Activated CD8-positive, alpha-beta memory T cell treated with anti-CD3 and anti-CD28 coated beads for 48 hours (primary cell): Measurements from ENCODE around the gene TBCK.

Experiments used
- DNase-seq, 3 experiments: peaks; one replicate each; pipeline ENCODE4 v3.0.0-alpha.2; 2020; ENCODE audit warnings: low read depth in 2 of 3, low spot score in 2 of 3

The TBCK gene

GRCh38 chr4:106049490-106049889, 266.5 kb downstream of the TBCK start:
- no peak for DNase-seq

GRCh38 chr4:106048250-106048971, 267.6 kb downstream of the TBCK start:
- DNase-seq: no peak

GRCh38 chr4:106046083-106046482, 269.9 kb downstream of the TBCK start:
- no peak for DNase-seq

- no peak for DNase-seq
These were observed 274.6 kb downstream of the TBCK start for GRCh38 chr4:106041294-106042002.

GRCh38 chr4:106039796-106040195, 276.2 kb downstream of the TBCK start:
- DNase-seq: no peak

- DNase-seq: no peak
These were observed 277.1 kb downstream of the TBCK start for GRCh38 chr4:106038908-106039307.

- no peak for DNase-seq
These were observed 278.0 kb downstream of the TBCK start for GRCh38 chr4:106038012-106038411.

GRCh38 chr4:106036848-106037247, 279.2 kb downstream of the TBCK start:
- DNase-seq: no peak

- DNase-seq: no peak
These were observed 279.7 kb downstream of the TBCK start for GRCh38 chr4:106036334-106036733.

GRCh38 chr4:106035204-106035603, 280.8 kb downstream of the TBCK start:
- no peak for DNase-seq

GRCh38 chr4:106034751-106035150, 281.3 kb downstream of the TBCK start:
- no peak for DNase-seq

- DNase-seq: no peak
These were observed 281.8 kb downstream of the TBCK start for GRCh38 chr4:106034220-106034619.

GRCh38 chr4:106033469-106033868, 282.5 kb downstream of the TBCK start:
- DNase-seq: no peak

GRCh38 chr4:106032851-106033286, 283.1 kb downstream of the TBCK start:
- no peak for DNase-seq

GRCh38 chr4:106022454-106022853, 293.6 kb downstream of the TBCK start:
- no peak for DNase-seq

- no peak for DNase-seq
These were observed 294.1 kb downstream of the TBCK start for GRCh38 chr4:106021737-106022410.

GRCh38 chr4:106019771-106020170, 296.2 kb downstream of the TBCK start:
- no peak for DNase-seq

- DNase-seq: no peak
These were observed 298.0 kb downstream of the TBCK start for GRCh38 chr4:106017975-106018374.

- DNase-seq: no peak
These were observed 304.6 kb downstream of the TBCK start for GRCh38 chr4:106011387-106011786.

- no peak for DNase-seq
These were observed 305.2 kb downstream of the TBCK start for GRCh38 chr4:106010761-106011160.

- no peak for DNase-seq
These were observed 313.0 kb downstream of the TBCK start for GRCh38 chr4:106002994-106003393.
